Uterus (tissue), 4 donors: ENCODE measurements around the gene GSTA5. TPM values are rescaled to one million over a fixed set of nuclear protein-coding genes. Genes with fewer than 3 reads are reported as not detected.
"Not testable (repeated sequence)": the region's sequence is repeated elsewhere in the genome, so short reads cannot be mapped to it uniquely, and the experiment has no call there.

Experiments used
- DNase-seq, 2 donors: peaks; one replicate each; pipeline ENCODE4 v3.0.0-alpha.2; 2019 to 2020
- H3K27ac ChIP-seq, 2 donors: fragments of 200-600 bp; sonication (generic); 1 replicate in 1 of 2; 2 replicates in 1 of 2; pipeline ENCODE4 v1.5.1; 2016 to 2018
- H3K27me3 ChIP-seq, 2 donors: fragments of 200-600 bp; sonication (generic); one replicate each; pipeline ENCODE4 v1.5.1; 2018 to 2019; ENCODE audit warnings: control low read depth in 1 of 2
- H3K36me3 ChIP-seq, 2 donors: fragments of 200-600 bp; sonication (generic); one replicate each; pipeline ENCODE4 v1.5.1; 2019; ENCODE audit warnings: control low read depth in 1 of 2
- H3K4me1 ChIP-seq, 2 donors: fragments of 200-600 bp; sonication (generic); one replicate each; pipeline ENCODE4 v1.5.1; 2018 to 2019; ENCODE audit warnings: control low read depth in 1 of 2
- H3K4me3 ChIP-seq, 2 donors: fragments of 200-600 bp; sonication (generic); 1 replicate in 1 of 2; 2 replicates in 1 of 2; pipeline ENCODE4 v1.5.1; 2018 to 2019; ENCODE audit warnings: mild to moderate bottlenecking in 1 of 2
- H3K9me3 ChIP-seq, 2 donors: fragments of 200-600 bp; sonication (generic); one replicate each; pipeline ENCODE4 v1.5.1; 2019; ENCODE audit warnings: control low read depth in 1 of 2
- CTCF ChIP-seq, 4 experiments: fragments of 200-600 bp in 2 of 4; fragments of 450-650 bp in 2 of 4; sonication (generic) in 2 of 4; IDR thresholded peaks; one replicate each; pipeline ENCODE4 v1.5.1; 2016 to 2019; ENCODE audit warnings: antibody characterized with exemption in 4 of 4, mild to moderate bottlenecking in 2 of 4, moderate library complexity in 1 of 4
- POLR2A ChIP-seq, 2 donors: fragments of 450-650 bp; IDR thresholded peaks; one replicate each; pipeline ENCODE4 v1.6.1; 2016; ENCODE audit warnings: antibody characterized with exemption in 2 of 2, mild to moderate bottlenecking in 1 of 2, moderate library complexity in 1 of 2
- intact Hi-C: fragments of 100-400 bp; cut with DNase I; formaldehyde crosslinking; loops from one replicate; pipeline ENCODE4 v1.15.1; 2023; ENCODE audit warnings: low total_unique reads
- total RNA-seq, 4 donors: library from RNA; depleted of rRNA in 3 of 4; stranded (reverse); fragments of >200 nt in 3 of 4; gene quantifications; one replicate each; pipeline versions ENCODE4 v1.1.0 to v1.2.4, GENCODE V29; 2014 to 2023
- donor health status: DM: yes; HTN: yes; CAD: no.

Gene GSTA5
- total RNA-seq, 4 donors from 2014 or later: not detected

- intact Hi-C loops: no loop called here
- H3K4me1 ChIP-seq: no peaks in the 10 kb centered on the region
- H3K9me3 ChIP-seq: no peaks in the 10 kb centered on the region
- H3K27ac ChIP-seq: no peak overlapping the region
- TF ChIP-seq CTCF (IDR thresholded peaks at IDR 0.05) (no peak), POLR2A (IDR thresholded peaks at IDR 0.05) (no peak)
- no peaks in the 10 kb centered on the region for H3K36me3 ChIP-seq
- H3K27me3 ChIP-seq: no peaks in the 10 kb centered on the region
- H3K4me3 ChIP-seq: no peak overlapping the region
- no peak for DNase-seq
Observed at GRCh38 chr6:52790861-52791260, 49.8 kb downstream of the GSTA5 start.

- H3K9me3 ChIP-seq, H3K27ac ChIP-seq, H3K27me3 ChIP-seq, DNase-seq, intact Hi-C loops, H3K4me3 ChIP-seq, H3K4me1 ChIP-seq, H3K36me3 ChIP-seq: not testable (repeated sequence)
Observed at GRCh38 chr6:52789658-52790057, 51.0 kb downstream of the GSTA5 start.

- DNase-seq: no peak
- Histone ChIP-seq H3K4me1 (no peaks in the 10 kb centered on the region), H3K9me3 (no peaks in the 10 kb centered on the region), H3K27me3 (no peaks in the 10 kb centered on the region), H3K4me3 (no peak overlapping the region), H3K36me3 (no peaks in the 10 kb centered on the region), H3K27ac (no peak overlapping the region)
- TF ChIP-seq POLR2A (IDR thresholded peaks at IDR 0.05): no peak
- TF ChIP-seq CTCF (IDR thresholded peaks at IDR 0.05): no peak
- intact Hi-C loops: no loop called here
Observed at GRCh38 chr6:52788478-52788877, 52.1 kb downstream of the GSTA5 start.

- TF ChIP-seq CTCF (IDR thresholded peaks at IDR 0.05): no peak
- H3K27ac ChIP-seq: no peak overlapping the region
- DNase-seq: no peak
- H3K9me3 ChIP-seq: no peaks in the 10 kb centered on the region
- no peaks in the 10 kb centered on the region for H3K27me3 ChIP-seq
- H3K36me3 ChIP-seq: no peaks in the 10 kb centered on the region
- H3K4me3 ChIP-seq: no peak overlapping the region
- intact Hi-C loops: no loop called here
- no peaks in the 10 kb centered on the region for H3K4me1 ChIP-seq
Observed at GRCh38 chr6:52787917-52788316, 52.7 kb downstream of the GSTA5 start.

- intact Hi-C loops: no loop called here
- no peak for DNase-seq
Observed at GRCh38 chr6:52786249-52786956, 54.2 kb downstream of the GSTA5 start.

GRCh38 chr6:52782696-52783274, 57.8 kb downstream of the GSTA5 start:
- H3K36me3 ChIP-seq, H3K27ac ChIP-seq, intact Hi-C loops, DNase-seq, H3K27me3 ChIP-seq, H3K9me3 ChIP-seq, H3K4me3 ChIP-seq, H3K4me1 ChIP-seq: not testable (repeated sequence)

More at GRCh38 chr6:52786249-52786956, 54.2 kb downstream of the GSTA5 start:
- Histone ChIP-seq H3K9me3 (no peaks in the 10 kb centered on the region), H3K27me3 (no peaks in the 10 kb centered on the region), H3K36me3 (no peaks in the 10 kb centered on the region), H3K4me1 (no peaks in the 10 kb centered on the region), H3K4me3 (no peak overlapping the region), H3K27ac (no peak overlapping the region)
- TF ChIP-seq CTCF (IDR thresholded peaks at IDR 0.05) (no peak), POLR2A (IDR thresholded peaks at IDR 0.05) (no peak)

GRCh38 chr6:52782209-52782608, 58.4 kb downstream of the GSTA5 start:
- H3K4me3 ChIP-seq, H3K27me3 ChIP-seq, DNase-seq, intact Hi-C loops, H3K36me3 ChIP-seq, H3K27ac ChIP-seq, H3K9me3 ChIP-seq, H3K4me1 ChIP-seq: not testable (repeated sequence)
